Measurements from ENCODE around the gene OLAH. TPM values are rescaled to one million over a fixed set of nuclear protein-coding genes. Genes with fewer than 3 reads are reported as not detected.
A peak's percentile ranks its signal among the peaks of the same experiment; 100 is the strongest.

OLAH gene
- total RNA-seq, 1 donor, result not detected

- Histone ChIP-seq H2AFZ (ENCODE audit: low read length) (no peak overlapping the region), H3K27me3 (ENCODE audit: insufficient read depth, low read length) (no peaks in the 10 kb centered on the region), H4K20me1 (ENCODE audit: insufficient read depth, low read length) (peaks cover 3% of the 10 kb centered on the region), H3K4me3 (ENCODE audit: insufficient read depth, low read length) (no peak overlapping the region), H3K4me1 (ENCODE audit: insufficient read depth, low read length) (peaks cover 37% of the 10 kb centered on the region), H3K27ac (ENCODE audit: low read depth, low read length) (no peak overlapping the region), H3K36me3 (ENCODE audit: insufficient read depth, low read length) (peaks cover 46% of the 10 kb centered on the region), H3K79me2 (ENCODE audit: insufficient read depth, low read length) (peaks cover 52% of the 10 kb centered on the region), H3K4me2 (ENCODE audit: insufficient read depth, low read length) (no peak overlapping the region), H3K9me3 (ENCODE audit: low read depth, low read length) (no peaks in the 10 kb centered on the region)
- TF ChIP-seq, protein P1, sequence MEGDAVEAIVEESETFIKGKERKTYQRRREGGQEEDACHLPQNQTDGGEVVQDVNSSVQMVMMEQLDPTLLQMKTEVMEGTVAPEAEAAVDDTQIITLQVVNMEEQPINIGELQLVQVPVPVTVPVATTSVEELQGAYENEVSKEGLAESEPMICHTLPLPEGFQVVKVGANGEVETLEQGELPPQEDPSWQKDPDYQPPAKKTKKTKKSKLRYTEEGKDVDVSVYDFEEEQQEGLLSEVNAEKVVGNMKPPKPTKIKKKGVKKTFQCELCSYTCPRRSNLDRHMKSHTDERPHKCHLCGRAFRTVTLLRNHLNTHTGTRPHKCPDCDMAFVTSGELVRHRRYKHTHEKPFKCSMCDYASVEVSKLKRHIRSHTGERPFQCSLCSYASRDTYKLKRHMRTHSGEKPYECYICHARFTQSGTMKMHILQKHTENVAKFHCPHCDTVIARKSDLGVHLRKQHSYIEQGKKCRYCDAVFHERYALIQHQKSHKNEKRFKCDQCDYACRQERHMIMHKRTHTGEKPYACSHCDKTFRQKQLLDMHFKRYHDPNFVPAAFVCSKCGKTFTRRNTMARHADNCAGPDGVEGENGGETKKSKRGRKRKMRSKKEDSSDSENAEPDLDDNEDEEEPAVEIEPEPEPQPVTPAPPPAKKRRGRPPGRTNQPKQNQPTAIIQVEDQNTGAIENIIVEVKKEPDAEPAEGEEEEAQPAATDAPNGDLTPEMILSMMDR (IDR thresholded peaks at IDR 0.05; ENCODE audit: extremely low read depth, low read depth, low read length), result no peak
- no peak for DNase-seq (ENCODE audit: insufficient read length, low spot score, missing footprints)
Measured at GRCh38 chr10:15118615-15119014, 74.9 kb downstream of the OLAH start.

DNA sequence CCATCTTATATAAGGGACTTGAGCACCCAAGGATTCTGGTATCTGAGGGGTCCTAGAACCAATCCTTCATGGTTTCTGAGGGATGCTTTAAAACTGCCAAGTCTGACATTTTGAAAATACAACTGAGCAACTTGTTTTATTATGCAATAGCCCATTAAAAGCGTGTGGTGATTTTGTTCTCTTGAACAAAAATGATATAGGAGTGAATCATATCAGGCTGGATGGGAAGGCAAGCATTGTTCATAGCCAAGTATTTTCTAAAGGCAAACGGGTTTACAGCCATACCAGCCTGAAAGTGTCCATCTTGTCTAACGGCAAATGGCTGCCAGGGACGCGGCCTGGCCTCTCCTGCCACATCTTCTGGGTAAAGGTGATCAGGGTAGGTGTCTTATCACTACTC is 76.8 kb downstream of the OLAH start:
- H3K27me3 ChIP-seq (ENCODE audit: insufficient read depth, low read length), result no peaks in the 10 kb centered on the region
- peaks cover 52% of the 10 kb centered on the region for H3K36me3 ChIP-seq (ENCODE audit: insufficient read depth, low read length)
- peaks cover 43% of the 10 kb centered on the region for H3K79me2 ChIP-seq (ENCODE audit: insufficient read depth, low read length)
- H3K27ac ChIP-seq (ENCODE audit: low read depth, low read length), result peak overlapping the region; percentile 85
- H3K4me2 ChIP-seq (ENCODE audit: insufficient read depth, low read length), result no peak overlapping the region
- peak; percentile 58 for DNase-seq (ENCODE audit: insufficient read length, low spot score, missing footprints)
- no peak overlapping the region for H3K4me3 ChIP-seq (ENCODE audit: insufficient read depth, low read length)
- peaks cover 44% of the 10 kb centered on the region for H3K4me1 ChIP-seq (ENCODE audit: insufficient read depth, low read length)
- H3K9me3 ChIP-seq (ENCODE audit: low read depth, low read length), result no peaks in the 10 kb centered on the region
- TF ChIP-seq, protein P1 (IDR thresholded peaks at IDR 0.05; ENCODE audit: extremely low read depth, low read depth, low read length), result no peak
- no peak overlapping the region for H2AFZ ChIP-seq (ENCODE audit: low read length)
- peaks cover 3% of the 10 kb centered on the region for H4K20me1 ChIP-seq (ENCODE audit: insufficient read depth, low read length)

- Histone ChIP-seq H3K27ac (ENCODE audit: low read depth, low read length) (peak overlapping the region; percentile 81), H4K20me1 (ENCODE audit: insufficient read depth, low read length) (no peaks in the 10 kb centered on the region), H3K36me3 (ENCODE audit: insufficient read depth, low read length) (peaks cover 53% of the 10 kb centered on the region), H3K4me2 (ENCODE audit: insufficient read depth, low read length) (no peak overlapping the region), H3K79me2 (ENCODE audit: insufficient read depth, low read length) (peaks cover 35% of the 10 kb centered on the region), H3K4me1 (ENCODE audit: insufficient read depth, low read length) (peaks cover 44% of the 10 kb centered on the region), H3K9me3 (ENCODE audit: low read depth, low read length) (no peaks in the 10 kb centered on the region), H3K27me3 (ENCODE audit: insufficient read depth, low read length) (no peaks in the 10 kb centered on the region), H2AFZ (ENCODE audit: low read length) (no peak overlapping the region), H3K4me3 (ENCODE audit: insufficient read depth, low read length) (no peak overlapping the region)
- no peak for DNase-seq (ENCODE audit: insufficient read length, low spot score, missing footprints)
- TF ChIP-seq, protein P1 (IDR thresholded peaks at IDR 0.05; ENCODE audit: extremely low read depth, low read depth, low read length), result no peak
Measured at GRCh38 chr10:15121707-15122106, 78.0 kb downstream of the OLAH start.

DNA sequence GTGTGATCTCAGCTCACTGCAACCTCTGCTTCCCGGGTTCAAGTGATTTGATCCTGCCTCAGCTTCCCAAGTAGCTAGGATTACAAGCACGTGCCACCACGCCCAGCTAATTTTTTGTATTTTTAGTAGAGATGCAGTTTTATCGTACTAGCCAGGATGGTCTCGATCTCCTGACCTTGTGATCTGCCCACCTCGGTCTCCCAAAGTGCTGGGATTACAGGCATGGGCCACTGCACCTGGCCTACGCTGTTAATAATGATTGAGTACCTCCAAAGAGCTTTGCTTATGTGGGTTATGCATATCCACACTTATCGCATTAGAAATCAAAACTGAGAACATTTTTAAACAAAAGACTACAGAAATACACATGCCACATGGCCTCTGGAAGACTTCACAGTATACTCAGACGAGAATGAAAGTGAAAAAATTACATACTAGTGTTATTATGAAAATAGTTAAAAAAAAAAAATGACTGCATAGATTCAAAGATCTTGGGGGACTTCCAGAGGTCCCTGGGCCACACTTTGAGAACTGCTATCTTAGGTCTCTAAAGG is 78.8 kb downstream of the OLAH start:
- no peak for DNase-seq (ENCODE audit: insufficient read length, low spot score, missing footprints)
- Histone ChIP-seq H3K36me3 (ENCODE audit: insufficient read depth, low read length) (peaks cover 53% of the 10 kb centered on the region), H3K4me3 (ENCODE audit: insufficient read depth, low read length) (no peak overlapping the region), H3K27ac (ENCODE audit: low read depth, low read length) (peak overlapping the region; percentile 81), H4K20me1 (ENCODE audit: insufficient read depth, low read length) (no peaks in the 10 kb centered on the region), H3K27me3 (ENCODE audit: insufficient read depth, low read length) (no peaks in the 10 kb centered on the region), H3K9me3 (ENCODE audit: low read depth, low read length) (no peaks in the 10 kb centered on the region), H2AFZ (ENCODE audit: low read length) (no peak overlapping the region), H3K4me1 (ENCODE audit: insufficient read depth, low read length) (peaks cover 44% of the 10 kb centered on the region), H3K4me2 (ENCODE audit: insufficient read depth, low read length) (no peak overlapping the region), H3K79me2 (ENCODE audit: insufficient read depth, low read length) (peaks cover 27% of the 10 kb centered on the region)
- TF ChIP-seq, protein P1 (IDR thresholded peaks at IDR 0.05; ENCODE audit: extremely low read depth, low read depth, low read length), result no peak

Other genes starting within 250 kb of the OLAH start
- 1.8 TPM in 2 replicates for gene CDNF, start 205.9 kb upstream of the OLAH start, total RNA-seq
- 11.9 and 12.7 TPM in 2 replicates for gene HSPA14, start 205.6 kb upstream of the OLAH start, total RNA-seq
- 17.7 and 22.4 TPM in 2 replicates for gene MSANTD7, start 205.6 kb upstream of the OLAH start, total RNA-seq
- 5.3 and 6.9 TPM in 2 replicates for gene SUV39H2, start 165.1 kb upstream of the OLAH start, total RNA-seq
- gene DCLRE1C, start 89.8 kb upstream of the OLAH start, total RNA-seq, result 16.3 and 17.7 TPM in 2 replicates
- 1.2 TPM in 1 of 2 replicates, not detected in the other for gene MEIG1, start 84.6 kb upstream of the OLAH start, total RNA-seq
- 0.72 and 0.88 TPM in 2 replicates for gene ACBD7, start 44.8 kb downstream of the OLAH start, total RNA-seq
- 13.8 and 16.6 TPM in 2 replicates for gene RPP38, start 53.4 kb downstream of the OLAH start, total RNA-seq
- 43.8 and 61.0 TPM in 2 replicates for gene NMT2, start 124.8 kb downstream of the OLAH start, total RNA-seq